Measurements from ENCODE around the gene PSTPIP1.

- TF ChIP-seq CTCF (conservative IDR thresholded peaks at IDR 0.05; ENCODE audit: low read depth, low read length) = no peak
- TF ChIP-seq EZH2phosphoT487 (IDR thresholded peaks at IDR 0.05; ENCODE audit: borderline replicate concordance, low read length) = no peak
- no peak for TF ChIP-seq EZH2 (IDR thresholded peaks at IDR 0.05; ENCODE audit: low read length, unreplicated experiment)
Measured at GRCh38 chr15:77039217-77039533, 44.2 kb downstream of the PSTPIP1 start.
